PC-9 (cell line): Measurements from ENCODE around the gene DYNC1H1. TPM values are rescaled to one million over a fixed set of nuclear protein-coding genes. Genes with fewer than 3 reads are reported as not detected.

Experiments used
- BruUV-seq: library from RNA; stranded (reverse); fragments of 400-500 nt; replicated peaks from 2 replicates; lab custom pipeline; 2021; lab: Mats Ljungman, UMichigan
- CTCF ChIA-PET: fragments of 300-600 bp; sonication (Branson Sonifier 250); formaldehyde crosslinking; loops from one replicate; lab custom pipeline; 2022; ENCODE audit warnings: antibody characterized with exemption; lab: Charles Lee
- POLR2A ChIA-PET: fragments of 300-600 bp; sonication (Branson Sonifier 250); formaldehyde crosslinking; loops from one replicate; lab custom pipeline; 2022; ENCODE audit warnings: antibody characterized with exemption; ENCODE audit not compliant: unreplicated experiment; lab: Charles Lee
- DNase-seq, 2 experiments: peaks; one replicate each; pipeline versions ENCODE4 v3.0.0 to v3.0.0-alpha.2; 2015 to 2022; ENCODE audit warnings: mixed read lengths in 1 of 2
- H2AFZ ChIP-seq: fragments of 200-600 bp; sonication (generic); 2 replicates; pipeline ENCODE4 v1.8.1; 2017; ENCODE audit warnings: antibody characterized with exemption
- H3F3A ChIP-seq: fragments of 200-600 bp; sonication (generic); 2 replicates; pipeline ENCODE4 v1.8.1; 2017; ENCODE audit warnings: antibody characterized with exemption, mild to moderate bottlenecking, low read depth; ENCODE audit not compliant: insufficient read depth
- H3K27ac ChIP-seq: fragments of 200-600 bp; sonication (generic); 2 replicates; pipeline ENCODE4 v1.6.1; 2016; ENCODE audit warnings: mixed run types
- H3K27me3 ChIP-seq: fragments of 200-600 bp; sonication (generic); 2 replicates; pipeline ENCODE4 v1.6.1; 2016; ENCODE audit warnings: low read depth, mixed run types; ENCODE audit not compliant: insufficient read depth
- H3K36me3 ChIP-seq: fragments of 200-600 bp; sonication (generic); 2 replicates; pipeline ENCODE4 v1.6.1; 2016; ENCODE audit warnings: low read depth, mixed run types
- H3K4me1 ChIP-seq: fragments of 200-600 bp; sonication (generic); replicated peaks from 2 replicates; pipeline ENCODE4 v1.6.1; 2016; ENCODE audit warnings: mixed run types; ENCODE audit not compliant: insufficient read depth
- H3K4me2 ChIP-seq: fragments of 200-600 bp; sonication (generic); 2 replicates; pipeline ENCODE4 v1.6.1; 2017; ENCODE audit warnings: mixed run types
- H3K4me3 ChIP-seq: fragments of 200-600 bp; sonication (generic); 2 replicates; pipeline ENCODE4 v1.6.1; 2016; ENCODE audit warnings: mixed run types
- H3K79me2 ChIP-seq: fragments of 200-600 bp; sonication (generic); 2 replicates; pipeline ENCODE4 v1.6.1; 2017; ENCODE audit warnings: low read depth, mixed run types
- H3K9me2 ChIP-seq: fragments of 200-600 bp; sonication (generic); 2 replicates; pipeline ENCODE4 v1.8.1; 2017; ENCODE audit warnings: mild to moderate bottlenecking; ENCODE audit not compliant: insufficient read depth
- H3K9me3 ChIP-seq: fragments of 200-600 bp; sonication (generic); 2 replicates; pipeline ENCODE4 v1.8.1; 2016; ENCODE audit warnings: low read depth; ENCODE audit not compliant: insufficient read depth
- H4K20me1 ChIP-seq: fragments of 200-600 bp; sonication (generic); 2 replicates; pipeline ENCODE4 v1.8.1; 2017; ENCODE audit not compliant: insufficient read depth
- EZH2 ChIP-seq: fragments of 200-600 bp; sonication (generic); IDR thresholded peaks from 2 replicates; pipeline ENCODE4 v1.8.0; 2017; ENCODE audit warnings: antibody characterized with exemption, low read depth
- intact Hi-C: fragments of 100-400 bp; cut with micrococcal nuclease; formaldehyde crosslinking; loops from one replicate; pipeline ENCODE4 v1.10.0; 2022; ENCODE audit not compliant: unreplicated experiment
- total RNA-seq: library from RNA; stranded (reverse); gene quantifications from 2 replicates; pipeline ENCODE4 v1.2.3, GENCODE V29; 2021
- TF ChIP-seq, protein P1 (sequence below): fragments of 200-600 bp; sonication (generic); conservative IDR thresholded peaks from 2 replicates; pipeline ENCODE4 v1.6.1; 2017; ENCODE audit warnings: mixed run types, antibody characterized with exemption, mild to moderate bottlenecking, moderate library complexity

Gene DYNC1H1
- total RNA-seq, 1 experiment from 2014 or later, result 1,268 TPM

DNA sequence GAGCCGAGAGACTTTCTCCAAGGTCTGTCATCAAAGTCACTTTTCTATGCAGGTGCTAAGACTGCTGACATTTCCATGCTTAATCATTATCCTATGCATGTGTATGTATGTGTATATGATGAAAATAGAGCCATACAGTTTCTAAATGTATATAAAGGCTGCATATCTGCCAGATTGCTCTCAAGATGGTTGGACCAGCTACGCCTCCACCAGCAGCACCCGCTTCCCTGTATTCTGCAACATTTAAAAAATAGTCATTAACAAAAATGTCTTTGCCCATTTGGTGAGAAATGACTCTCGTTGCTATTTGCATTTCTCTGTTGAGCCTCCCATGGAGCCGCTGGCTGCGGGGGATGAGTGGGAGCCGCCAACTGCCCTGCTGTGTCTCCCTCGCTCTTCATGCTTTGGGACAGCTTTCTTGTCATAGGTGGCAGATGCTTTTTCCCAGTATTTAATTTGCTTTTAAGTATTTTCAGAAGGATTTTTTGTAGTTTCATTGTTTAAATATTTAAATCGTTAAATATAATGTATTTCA, 54.7 kb downstream of the DYNC1H1 start:
- CTCF ChIA-PET, result no interaction called here
- POLR2A ChIA-PET, result interaction anchor here (0.6 kb wide), 1 partner anchor 77 kb away, joined by 4 read pairs; no protein-coding TSS in a partner anchor
- peaks cover 85% of the 10 kb centered on the region for H3K36me3 ChIP-seq
- BruUV-seq, result no TSS peak
- H3K79me2 ChIP-seq, result no peaks in the 10 kb centered on the region
- H3K9me3 ChIP-seq, result no peaks in the 10 kb centered on the region
- intact Hi-C loops, result no loop called here
- H4K20me1 ChIP-seq, result peaks cover 14% of the 10 kb centered on the region; the same call in 1 of the 2 replicates
- H3K4me2 ChIP-seq, result 0 out of 2 replicates have a peak overlapping the region, but pooled peaks have one; percentile 8
- H3F3A ChIP-seq, result peaks cover 89% of the 10 kb centered on the region
- DNase-seq, result no peak
- no peak overlapping the region for H3K4me3 ChIP-seq
- H3K27me3 ChIP-seq, result no peaks in the 10 kb centered on the region
- peak overlapping the region; percentile 63 for H3K27ac ChIP-seq
- no peak for TF ChIP-seq EZH2
- TF ChIP-seq, protein P1, sequence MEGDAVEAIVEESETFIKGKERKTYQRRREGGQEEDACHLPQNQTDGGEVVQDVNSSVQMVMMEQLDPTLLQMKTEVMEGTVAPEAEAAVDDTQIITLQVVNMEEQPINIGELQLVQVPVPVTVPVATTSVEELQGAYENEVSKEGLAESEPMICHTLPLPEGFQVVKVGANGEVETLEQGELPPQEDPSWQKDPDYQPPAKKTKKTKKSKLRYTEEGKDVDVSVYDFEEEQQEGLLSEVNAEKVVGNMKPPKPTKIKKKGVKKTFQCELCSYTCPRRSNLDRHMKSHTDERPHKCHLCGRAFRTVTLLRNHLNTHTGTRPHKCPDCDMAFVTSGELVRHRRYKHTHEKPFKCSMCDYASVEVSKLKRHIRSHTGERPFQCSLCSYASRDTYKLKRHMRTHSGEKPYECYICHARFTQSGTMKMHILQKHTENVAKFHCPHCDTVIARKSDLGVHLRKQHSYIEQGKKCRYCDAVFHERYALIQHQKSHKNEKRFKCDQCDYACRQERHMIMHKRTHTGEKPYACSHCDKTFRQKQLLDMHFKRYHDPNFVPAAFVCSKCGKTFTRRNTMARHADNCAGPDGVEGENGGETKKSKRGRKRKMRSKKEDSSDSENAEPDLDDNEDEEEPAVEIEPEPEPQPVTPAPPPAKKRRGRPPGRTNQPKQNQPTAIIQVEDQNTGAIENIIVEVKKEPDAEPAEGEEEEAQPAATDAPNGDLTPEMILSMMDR, result no peak
- H2AFZ ChIP-seq, result no peak overlapping the region
- peaks cover 30% of the 10 kb centered on the region for H3K4me1 ChIP-seq
- H3K9me2 ChIP-seq, result no peaks in the 10 kb centered on the region

DNA sequence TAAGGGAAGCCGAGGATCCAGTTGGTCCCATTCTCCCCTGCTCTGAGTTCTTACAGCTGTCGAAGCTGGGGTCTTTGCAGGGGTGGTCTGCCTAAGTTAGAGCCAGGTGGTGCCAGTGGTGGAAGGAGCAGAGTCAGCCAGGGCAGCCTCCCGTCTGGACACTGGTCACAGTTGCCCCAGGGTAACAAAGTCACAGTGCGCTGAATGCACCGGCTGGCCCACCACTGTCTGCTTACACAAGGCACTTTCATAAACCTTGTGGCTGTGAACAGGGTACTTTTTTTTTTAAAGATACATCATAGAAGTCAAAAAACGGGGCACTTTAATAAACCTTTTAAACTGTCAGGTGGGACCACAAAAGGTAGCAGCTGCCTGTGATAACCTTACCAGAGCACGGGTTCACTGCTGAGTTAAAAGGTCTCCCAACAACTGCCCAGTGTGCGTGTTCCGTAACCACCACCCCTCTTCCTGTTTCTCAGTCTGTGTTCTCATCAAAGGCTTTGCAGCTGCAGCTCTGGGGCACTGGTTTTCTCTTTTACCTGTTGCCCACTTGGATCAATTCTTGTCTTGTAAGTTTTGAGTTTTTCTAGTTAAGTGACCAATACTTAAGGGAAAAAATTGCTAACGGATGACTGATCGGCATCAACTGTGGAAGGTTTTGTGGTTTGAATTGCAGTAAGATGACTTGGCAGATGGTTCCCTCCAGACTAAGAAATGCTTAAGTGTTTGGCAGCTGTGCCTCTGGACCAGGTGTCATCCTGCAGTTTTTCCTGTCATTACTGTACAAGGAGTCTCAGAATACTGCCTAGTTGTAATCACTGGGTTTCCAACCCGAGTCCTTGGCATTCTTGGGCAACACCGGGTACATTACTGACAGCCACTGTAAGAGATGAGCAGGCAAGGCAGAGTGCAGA, 55.9 kb downstream of the DYNC1H1 start:
- Histone ChIP-seq H3K4me1 (peaks cover 30% of the 10 kb centered on the region), H3K9me2 (no peaks in the 10 kb centered on the region), H3K79me2 (no peaks in the 10 kb centered on the region), H3K4me2 (peak overlapping the region; percentile 8), H3K27me3 (no peaks in the 10 kb centered on the region), H3K27ac (peak overlapping the region; percentile 63), H2AFZ (no peak overlapping the region), H4K20me1 (peaks cover 9% of the 10 kb centered on the region; the same call in 1 of the 2 replicates), H3K36me3 (peaks cover 79% of the 10 kb centered on the region), H3F3A (peaks cover 82% of the 10 kb centered on the region), H3K4me3 (no peak overlapping the region), H3K9me3 (no peaks in the 10 kb centered on the region)
- POLR2A ChIA-PET, result interaction anchor here (0.6 to 0.7 kb wide), 4 partner anchors 9 to 260 kb away, joined by 3 to 11 read pairs (median 7); no protein-coding TSS in a partner anchor
- peak; percentile 49 to 99 for DNase-seq
- TF ChIP-seq, protein P1, result no peak
- TF ChIP-seq EZH2, result no peak
- no TSS peak for BruUV-seq
- intact Hi-C loops, result loop anchor here (1.0 to 2.0 kb wide), 2 partner anchors 8 to 62 kb away; no protein-coding TSS in a partner anchor
- CTCF ChIA-PET, result interaction anchor here (0.6 kb wide), 1 partner anchor 77 kb away, joined by 3 read pairs; no protein-coding TSS in a partner anchor

DNA sequence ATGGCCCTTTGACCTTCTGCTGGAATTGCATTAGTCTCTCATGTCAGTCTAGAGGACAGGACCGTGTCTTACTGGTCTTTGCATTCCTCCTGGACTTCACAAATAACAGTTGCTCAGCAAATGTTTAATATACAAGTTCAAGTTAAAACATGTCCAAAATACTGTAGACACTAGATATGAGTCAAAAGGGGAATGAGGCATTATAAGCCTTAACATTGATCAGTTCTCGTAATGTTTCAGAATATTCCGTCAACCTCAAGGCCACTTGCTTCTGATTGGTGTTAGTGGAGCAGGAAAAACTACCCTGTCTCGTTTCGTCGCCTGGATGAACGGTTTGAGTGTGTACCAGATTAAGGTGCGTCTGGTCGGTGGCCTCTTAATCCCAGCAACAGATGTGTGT, 62.6 kb downstream of the DYNC1H1 start:
- no peak for TF ChIP-seq EZH2
- TF ChIP-seq, protein P1, result no peak
- ChIA-PET POLR2A (no interaction called here), CTCF (no interaction called here)
- Histone ChIP-seq H3K36me3 (peaks cover 73% of the 10 kb centered on the region), H3K9me2 (no peaks in the 10 kb centered on the region), H3K9me3 (no peaks in the 10 kb centered on the region), H3K27me3 (no peaks in the 10 kb centered on the region), H3K79me2 (peaks cover 19% of the 10 kb centered on the region), H3F3A (peaks cover 77% of the 10 kb centered on the region), H4K20me1 (no peaks in the 10 kb centered on the region), H3K4me2 (no peak overlapping the region), H2AFZ (no peak overlapping the region), H3K27ac (peak overlapping the region; percentile 92), H3K4me1 (peaks cover 39% of the 10 kb centered on the region), H3K4me3 (no peak overlapping the region)
- intact Hi-C loops, result loop anchor here (5.0 kb wide), 1 partner anchor 255 kb away; no protein-coding TSS in a partner anchor
- DNase-seq, result no peak
- no TSS peak for BruUV-seq
